Measurements from ENCODE around the gene CTNND2. TPM values are rescaled to one million over a fixed set of nuclear protein-coding genes. Genes with fewer than 3 reads are reported as not detected.

The CTNND2 gene
- total RNA-seq, 1 experiment from 2014 or later = 7.0 TPM

- no peaks in the 10 kb centered on the region for H3K23me2 ChIP-seq (ENCODE audit: insufficient read length, low read depth, low read length, poor library complexity, severe bottlenecking)
- H3K9me3 ChIP-seq (ENCODE audit: control insufficient read depth, low read depth, low read length) = no peaks in the 10 kb centered on the region
- H2BK20ac ChIP-seq (ENCODE audit: low read depth, low read length, poor library complexity, severe bottlenecking) = no peak overlapping the region
- no peak overlapping the region for H3K4me2 ChIP-seq (ENCODE audit: insufficient read depth, insufficient read length, low read length)
- H3K27me3 ChIP-seq (ENCODE audit: insufficient read depth, low read length) = no peaks in the 10 kb centered on the region
- Mint-ChIP-seq H3K4me3 (no peak overlapping the region), H3K27me3 (ENCODE audit: low read depth) (no peaks in the 10 kb centered on the region), H3K9me3 (no peaks in the 10 kb centered on the region; a peak in 1 of 5 replicates), H3K36me3 (ENCODE audit: insufficient read depth in 1 of 3, low read depth in 3 of 3) (no peaks in the 10 kb centered on the region), H3K27ac (peak overlapping the region in 1 of 3 experiments; percentile 12; a peak in 1 of 7 replicates), H3K4me1 (peaks cover 31 to 39% of the 10 kb centered on the region in 2 experiments)
- no peaks in the 10 kb centered on the region for H3K79me2 ChIP-seq (ENCODE audit: insufficient read depth, low read length)
- no peak overlapping the region for H2BK120ac ChIP-seq (ENCODE audit: low read depth, low read length, poor library complexity, severe bottlenecking)
- H3K14ac ChIP-seq (ENCODE audit: insufficient read depth, low read length) = no peak overlapping the region
- H3K18ac ChIP-seq (ENCODE audit: insufficient read length, low read depth, low read length) = no peak overlapping the region
- H3K56ac ChIP-seq (ENCODE audit: insufficient read length, low read depth, low read length) = no peak overlapping the region
- H4K5ac ChIP-seq (ENCODE audit: insufficient read length, low read depth, low read length) = no peak overlapping the region
- H3K4me1 ChIP-seq (ENCODE audit: insufficient read depth, low read length) = peaks cover 2% of the 10 kb centered on the region; the same call in 1 of the 2 replicates
- H2AK5ac ChIP-seq (ENCODE audit: insufficient read length, low read length) = no peak overlapping the region
- H2BK5ac ChIP-seq (ENCODE audit: insufficient read length, low read length) = no peak overlapping the region
- H3K79me1 ChIP-seq (ENCODE audit: insufficient read depth, low read depth, low read length, poor library complexity, severe bottlenecking) = no peaks in the 10 kb centered on the region
- H3K23ac ChIP-seq (ENCODE audit: insufficient read length, low read depth, low read length) = no peak overlapping the region
- no peak overlapping the region for H3K4ac ChIP-seq (ENCODE audit: low read depth, low read length)
- no peak overlapping the region for H3K27ac ChIP-seq (ENCODE audit: insufficient read length, low read depth, low read length)
- H3T11ph ChIP-seq (ENCODE audit: low read length) = no peak overlapping the region
- no peak overlapping the region for H2AFZ ChIP-seq (ENCODE audit: low read length)
- no peak overlapping the region for H4K91ac ChIP-seq (ENCODE audit: insufficient read length, low read depth, low read length)
- WGBS (ENCODE audit: extremely low coverage, insufficient read length, low lambda C conversion rate) = no CpG with 5 or more reads among the region's 6 CpGs
- no peaks in the 10 kb centered on the region for H4K20me1 ChIP-seq (ENCODE audit: control insufficient read depth, insufficient read depth, insufficient read length)
- H4K8ac ChIP-seq (replicated peaks; ENCODE audit: insufficient read length, low read depth, low read length) = no peak overlapping the region
- DNase-seq = no peak
- H2BK15ac ChIP-seq (ENCODE audit: low read depth, low read length) = no peak overlapping the region
- H2BK12ac ChIP-seq (ENCODE audit: insufficient read length, low read depth, low read length) = no peak overlapping the region
- no peak overlapping the region for H3K9ac ChIP-seq (ENCODE audit: extremely low read depth, insufficient read length, low read length)
- no peak for TF ChIP-seq CTCF (conservative IDR thresholded peaks at IDR 0.05)
These were observed 320.2 kb downstream of the CTNND2 start for GRCh38 chr5:11584017-11584416.
